Panc1 (cell line): ENCODE measurements around the gene TM7SF2. TPM values are rescaled to one million over a fixed set of nuclear protein-coding genes. Genes with fewer than 3 reads are reported as not detected.

Experiments used
- ATAC-seq: fragments of 200-7000 bp; cut with Tn5 transposase; 2 replicates; pipeline ENCODE4 v1.9.1; 2020; ENCODE audit warnings: mild to moderate bottlenecking, moderate library complexity
- BruUV-seq: library from RNA; stranded (reverse); fragments of 400-500 nt; replicated peaks from 2 replicates; lab custom pipeline; 2021; lab: Mats Ljungman, UMichigan
- CTCF ChIA-PET: fragments of 300-600 bp; sonication (Branson Sonifier 250); formaldehyde crosslinking; loops from one replicate; lab custom pipeline; 2022; ENCODE audit warnings: antibody characterized with exemption; lab: Charles Lee
- POLR2A ChIA-PET: fragments of 300-600 bp; sonication (Branson Sonifier 250); formaldehyde crosslinking; loops from one replicate; lab custom pipeline; 2022; ENCODE audit warnings: antibody characterized with exemption; lab: Charles Lee
- DNase-seq: peaks from one replicate; pipeline ENCODE4 v3.0.0-alpha.2; 2010; ENCODE audit warnings: low read depth, low spot score
- H3K27ac ChIP-seq: 2 replicates; pipeline ENCODE4 v1.5.1; 2011; ENCODE audit warnings: mild to moderate bottlenecking, low read length, inconsistent platforms
- H3K27me3 ChIP-seq: fragments of 200-500 bp; sonication (Bioruptor generic); 2 replicates; pipeline ENCODE4 v1.6.0; 2014; ENCODE audit warnings: low read length, inconsistent platforms; ENCODE audit not compliant: control insufficient read depth, insufficient read depth
- H3K36me3 ChIP-seq: fragments of 200-500 bp; sonication (Bioruptor generic); 2 replicates; pipeline ENCODE4 v1.5.1; 2014; ENCODE audit warnings: inconsistent platforms, mild to moderate bottlenecking, low read length, moderate library complexity; ENCODE audit not compliant: control insufficient read depth, insufficient read depth
- H3K4me1 ChIP-seq: 2 replicates; pipeline ENCODE4 v1.5.1; 2011; ENCODE audit warnings: inconsistent platforms, mild to moderate bottlenecking, low read length, moderate library complexity; ENCODE audit not compliant: control insufficient read depth, insufficient read depth
- H3K4me3 ChIP-seq, 2 experiments: 2 replicates each; pipeline ENCODE4 v1.5.1; 2011 to 2012; ENCODE audit warnings: low read depth in 2 of 2, low read length in 2 of 2, mild to moderate bottlenecking in 2 of 2, inconsistent platforms in 1 of 2, moderate library complexity in 1 of 2
- H3K9me3 ChIP-seq: fragments of 200-500 bp; sonication (Bioruptor generic); 2 replicates; pipeline ENCODE4 v1.5.1; 2014; ENCODE audit warnings: low read depth, mild to moderate bottlenecking, inconsistent platforms, low read length, moderate library complexity; ENCODE audit not compliant: control insufficient read depth, insufficient read depth
- CTCF ChIP-seq: fragments of 450-650 bp; IDR thresholded peaks from 2 replicates; pipeline ENCODE4 v1.5.1; 2017; ENCODE audit warnings: mild to moderate bottlenecking
- POLR2AphosphoS5 ChIP-seq: IDR thresholded peaks from 2 replicates; pipeline ENCODE4 v1.6.1; 2012; ENCODE audit warnings: mild to moderate bottlenecking, low read depth, low read length, moderate library complexity
- REST ChIP-seq, 2 experiments: IDR thresholded peaks; 2 replicates each; pipeline ENCODE4 v1.6.1; 2011 to 2012; ENCODE audit warnings: low read depth in 2 of 2, control low read depth in 1 of 2, low read length in 1 of 2, mild to moderate bottlenecking in 1 of 2, moderate library complexity in 1 of 2; ENCODE audit not compliant: insufficient read depth in 1 of 2
- SIN3A ChIP-seq: IDR thresholded peaks from 2 replicates; pipeline ENCODE4 v1.6.1; 2012; ENCODE audit warnings: low read depth, mild to moderate bottlenecking, low read length, moderate library complexity, borderline replicate concordance; ENCODE audit not compliant: insufficient read depth
- TCF7L2 ChIP-seq: IDR thresholded peaks from 2 replicates; pipeline ENCODE4 v1.6.1; 2011; ENCODE audit warnings: mild to moderate bottlenecking, low read depth, low read length, inconsistent platforms
- in situ Hi-C: cut with HindIII; loops from 2 replicates; pipeline ENCODE4 v1.10.0; 2016; ENCODE audit warnings: low sequenced_read_pairs, low pct_unique_long_range_greater_than_20kb
- intact Hi-C: fragments of 100-400 bp; cut with micrococcal nuclease; formaldehyde crosslinking; loops from one replicate; pipeline ENCODE4 v1.10.0; 2022; ENCODE audit not compliant: unreplicated experiment
- total RNA-seq: library from RNA; stranded (reverse); gene quantifications from one replicate; pipeline ENCODE4 v1.2.1, GENCODE V29; 2021; ENCODE audit not compliant: unreplicated experiment

Gene TM7SF2
- total RNA-seq, 1 experiment from 2014 or later = 85.4 TPM

- no peaks in the 10 kb centered on the region for H3K27me3 ChIP-seq
- no peak for TF ChIP-seq SIN3A
- TF ChIP-seq REST (IDR thresholded peaks at IDR 0.05; ENCODE audit: insufficient read depth in 1 of 2, low read depth in 2 of 2, low read length in 1 of 2) = no peak
- no peak for TF ChIP-seq POLR2AphosphoS5
- no peak for TF ChIP-seq TCF7L2
- TF ChIP-seq CTCF = no peak
- in situ Hi-C loops (no loop called here), intact Hi-C loops (loop anchor here (10.0 kb wide), 1 partner anchor 52 kb away; the partner anchor contains the start of gene CAPN1)
- peaks cover 16% of the 10 kb centered on the region for H3K4me1 ChIP-seq
- CTCF ChIA-PET = no interaction called here
- POLR2A ChIA-PET = no interaction called here
- no peak for ATAC-seq
- peaks cover 9% of the 10 kb centered on the region; the same call in 1 of the 2 replicates for H3K36me3 ChIP-seq
- DNase-seq = no peak
- H3K4me3 ChIP-seq = peak overlapping the region; percentile 91 to 96
- H3K27ac ChIP-seq = peak overlapping the region; percentile 99
- H3K9me3 ChIP-seq = no peaks in the 10 kb centered on the region
- TSS peak; percentile 71 for BruUV-seq
Measured at GRCh38 chr11:65132988-65133700, 21.5 kb downstream of the TM7SF2 start.

- Histone ChIP-seq H3K4me1 (peaks cover 16% of the 10 kb centered on the region), H3K27me3 (no peaks in the 10 kb centered on the region), H3K36me3 (peaks cover 9% of the 10 kb centered on the region; the same call in 1 of the 2 replicates), H3K4me3 (peak overlapping the region; percentile 91 to 96), H3K27ac (peak overlapping the region; percentile 99), H3K9me3 (no peaks in the 10 kb centered on the region)
- no peak for ATAC-seq
- BruUV-seq = no TSS peak
- TF ChIP-seq TCF7L2 (no peak), SIN3A (no peak), POLR2AphosphoS5 (no peak)
- ChIA-PET CTCF (no interaction called here), POLR2A (interaction anchor here (2.3 kb wide), 1 partner anchor 12 kb away, joined by 10 read pairs; the partner anchor contains the start of genes FAU and MRPL49)
- intact Hi-C loops = loop anchor here (10.0 kb wide), 1 partner anchor 51 kb away; the partner anchor contains the start of gene CAPN1
- in situ Hi-C loops = no loop called here
- no peak for DNase-seq
Measured at GRCh38 chr11:65133724-65134123, 22.1 kb downstream of the TM7SF2 start.
